Muscle of back (tissue), 13 donors: ENCODE data around the gene EIF5A2. TPM values are rescaled to one million over a fixed set of nuclear protein-coding genes. Genes with fewer than 3 reads are reported as not detected.
"Not testable (repeated sequence)": the region's sequence is repeated elsewhere in the genome, so short reads cannot be mapped to it uniquely, and the experiment has no call there.

Source experiments
- DNase-seq, 3 donors: peaks; one replicate each; pipeline versions ENCODE4 v3.0.0 to v3.0.0-alpha.2; 2013
- long read RNA-seq, 9 donors: transcript quantifications; one replicate each; lab custom pipeline, GENCODE V29; 2026
- polyA plus RNA-seq, 10 donors: library from polyadenylated mRNA; unstranded; fragments of 120-200 nt; gene quantifications; one replicate each; pipeline ENCODE4 v1.2.1, GENCODE V29; 2013; ENCODE audit not compliant: insufficient read length in 10 of 10

The EIF5A2 gene
- polyA plus RNA-seq, result 1 to 10 TPM; 3.8 to 6.7 (median 4.8) TPM
- long read RNA-seq, donor 1, result 0 reads
- long read RNA-seq, donor 2, full-length matches to known transcripts, result 2 of 2 reads
- long read RNA-seq, donor 2, partial matches to known transcripts, result 0 of 2 reads
- long read RNA-seq, donor 2, other reads (novel, unspliced or antisense), result 0 of 2 reads
- long read RNA-seq, donor 3, result 0 reads
- long read RNA-seq, donor 4, result 0 reads
- long read RNA-seq, donor 5, full-length matches to known transcripts, result 4 of 4 reads
- long read RNA-seq, donor 5, partial matches to known transcripts, result 0 of 4 reads
- long read RNA-seq, donor 5, other reads (novel, unspliced or antisense), result 0 of 4 reads
- long read RNA-seq, donor 6, full-length matches to known transcripts, result 2 of 2 reads
- long read RNA-seq, donor 6, partial matches to known transcripts, result 0 of 2 reads
- long read RNA-seq, donor 6, other reads (novel, unspliced or antisense), result 0 of 2 reads
- long read RNA-seq, donor 7, result 0 reads
- long read RNA-seq, donor 8, full-length matches to known transcripts, result 3 of 3 reads
- long read RNA-seq, donor 8, partial matches to known transcripts, result 0 of 3 reads
- long read RNA-seq, donor 8, other reads (novel, unspliced or antisense), result 0 of 3 reads
- long read RNA-seq, donor 9, result 0 reads

DNA sequence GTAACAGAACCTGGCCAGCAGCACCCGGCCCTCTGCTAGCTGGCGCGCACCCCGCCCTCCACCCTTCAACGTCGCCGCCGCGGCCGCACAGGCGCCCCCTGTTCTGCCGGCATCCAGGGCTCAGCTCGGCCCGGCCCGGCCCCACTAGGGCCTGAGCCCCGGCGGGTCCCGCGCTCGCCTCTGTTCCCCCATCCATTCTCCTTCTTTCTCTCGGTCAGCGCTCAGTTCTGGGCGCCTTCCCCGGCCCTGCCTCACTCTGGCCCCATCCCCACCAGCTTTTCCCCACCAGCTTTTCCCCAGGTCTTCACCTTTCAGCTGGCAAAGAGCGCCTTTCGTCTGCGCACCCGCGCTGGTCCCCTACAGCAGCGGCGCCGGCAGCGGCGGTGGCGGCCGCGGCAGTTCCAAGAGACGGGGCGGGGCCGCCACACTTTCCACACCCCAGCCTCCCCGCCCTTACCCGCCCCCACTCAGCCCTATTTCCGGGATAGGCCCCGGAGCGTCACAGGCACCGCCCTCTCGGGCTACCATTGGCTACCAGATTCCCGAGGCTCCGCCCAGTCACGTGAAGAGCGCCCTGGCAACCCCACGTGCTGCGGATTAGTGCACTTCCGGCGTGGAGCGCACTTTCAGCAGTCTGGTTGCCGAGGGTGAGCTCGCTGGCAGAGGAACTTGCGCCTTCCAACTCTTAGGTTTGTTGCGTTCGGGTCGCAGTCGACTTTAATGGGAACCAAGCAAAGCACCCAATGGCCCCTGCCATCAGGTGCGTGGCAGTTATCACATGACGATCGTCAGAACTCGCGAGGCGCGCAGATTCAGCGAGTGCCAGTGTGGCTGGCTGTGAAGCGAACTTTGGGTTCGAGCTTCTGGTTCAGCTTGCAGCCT is at the start of gene EIF5A2:
EIF5A2 (minus strand) TSS at position 403 of the 882 bp plus-strand sequence. CDS start 831 bp downstream, outside the sequence.
- DNase-seq, result peak; percentile 93 to 96 (median 94)

DNA sequence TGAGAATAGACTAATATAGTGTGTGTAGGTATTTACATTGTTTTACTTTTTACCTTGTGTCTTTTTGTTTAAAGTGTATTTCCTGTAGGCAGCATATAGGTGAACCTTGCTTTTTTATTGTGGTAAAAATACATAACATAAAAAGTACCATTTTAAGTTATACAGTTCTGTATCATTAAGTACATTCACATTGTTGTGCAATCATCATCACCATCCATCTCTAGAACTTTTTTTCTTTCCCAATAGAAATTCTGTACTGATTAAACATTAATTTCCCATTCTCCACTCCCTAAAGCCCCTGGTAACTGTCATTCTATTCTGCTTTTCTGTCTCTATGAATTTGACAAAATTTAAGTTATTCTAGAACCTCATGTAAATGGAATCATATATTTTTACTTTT is 48.2 kb upstream of the EIF5A2 start:
- DNase-seq, result no peak

DNA sequence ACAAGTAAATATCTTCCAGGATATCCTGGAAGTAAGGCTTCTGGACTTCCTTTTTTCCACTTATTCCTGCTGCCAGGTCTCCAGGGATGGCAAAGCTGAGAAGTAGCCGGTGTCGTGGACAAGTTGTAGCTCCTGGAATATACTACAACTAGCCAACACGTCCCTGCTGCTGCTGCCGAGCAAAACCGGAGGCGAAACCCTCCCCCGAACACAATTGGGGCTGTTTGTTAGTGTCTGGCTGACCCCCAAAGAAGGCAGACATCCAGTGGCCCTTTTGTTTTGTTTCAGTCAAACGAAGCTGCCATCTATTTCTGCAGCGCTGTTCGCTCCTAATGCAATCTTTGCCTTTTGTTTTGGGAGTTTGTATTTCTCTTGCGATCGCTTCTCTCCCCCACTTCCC is 45.3 kb upstream of the EIF5A2 start:
- no peak for DNase-seq

DNA sequence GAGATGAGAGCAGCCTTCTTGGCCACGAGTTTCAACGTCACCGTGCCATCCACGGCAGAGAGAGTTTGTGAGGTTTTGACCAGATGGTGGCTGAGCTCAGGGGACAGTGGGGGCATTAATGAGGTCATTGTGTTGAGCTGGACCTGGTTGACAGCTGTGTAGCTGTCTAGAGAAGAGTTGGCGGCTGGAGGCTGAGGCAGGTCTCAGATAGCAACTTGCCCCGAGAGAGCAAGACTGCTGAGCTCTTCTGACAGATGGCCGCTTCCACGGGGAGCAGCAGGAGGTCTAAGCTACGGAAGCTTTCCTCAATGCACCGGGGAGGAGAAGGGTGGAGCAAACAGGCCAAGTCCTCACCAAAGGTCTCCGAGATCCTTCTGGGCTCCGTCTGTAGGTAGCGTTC is 44.8 kb upstream of the EIF5A2 start:
- DNase-seq, result no peak

DNA sequence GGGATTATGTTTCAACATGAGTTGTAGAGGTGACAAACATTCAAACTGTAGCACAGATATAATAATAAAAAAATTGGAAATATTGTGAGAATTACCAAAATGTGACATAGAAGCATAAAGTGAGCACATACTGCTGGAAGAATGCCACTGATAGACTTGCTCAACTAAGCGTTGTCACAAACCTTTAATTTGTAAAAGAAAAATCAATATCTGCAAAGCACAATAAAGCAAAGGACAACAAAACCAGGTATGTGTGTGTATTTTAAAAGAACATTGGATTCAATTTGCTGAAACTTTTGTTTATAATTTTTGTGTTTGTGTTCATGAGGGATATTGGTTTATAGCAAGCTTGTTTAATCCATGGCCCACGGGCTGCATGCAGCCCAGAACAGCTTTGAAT is 40.8 kb upstream of the EIF5A2 start:
- no peak for DNase-seq

DNA sequence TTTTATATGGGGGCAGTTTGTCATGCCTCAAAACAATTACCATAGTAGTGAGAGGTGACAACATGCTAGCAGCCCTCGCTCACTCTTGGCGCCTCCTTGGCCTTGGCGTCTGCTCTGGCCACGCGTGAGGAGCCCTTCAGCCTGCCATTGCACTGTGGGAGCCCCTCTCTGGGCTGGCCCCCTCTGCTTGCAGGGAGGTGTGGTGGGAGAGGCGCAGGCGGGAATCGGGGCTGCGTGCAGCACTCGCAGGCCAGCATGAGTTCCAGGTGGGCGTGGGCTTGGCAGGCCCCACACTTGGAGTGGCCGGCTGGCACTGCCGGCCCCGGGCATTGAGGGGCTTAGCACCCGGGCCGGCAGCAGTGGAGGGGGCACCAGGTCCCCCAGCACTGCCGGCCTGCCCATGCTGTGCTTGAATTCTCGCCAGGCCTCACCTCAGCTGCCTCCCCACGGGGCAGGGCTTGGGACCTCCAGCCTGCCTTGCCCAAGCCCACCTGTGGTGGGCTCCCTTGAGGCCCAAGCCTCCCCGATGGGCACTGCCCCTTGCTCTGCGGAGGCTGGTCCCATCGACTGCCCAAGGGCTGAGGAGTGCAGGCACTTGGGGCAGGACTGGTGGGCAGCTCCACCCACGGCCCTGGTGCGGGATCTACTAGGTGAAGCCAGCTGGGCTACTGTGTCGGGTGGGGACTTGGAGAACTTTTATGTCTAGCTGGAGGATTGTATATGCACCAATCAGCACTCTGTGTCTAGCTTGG is 38.8 kb upstream of the EIF5A2 start:
- no peak for DNase-seq

DNA sequence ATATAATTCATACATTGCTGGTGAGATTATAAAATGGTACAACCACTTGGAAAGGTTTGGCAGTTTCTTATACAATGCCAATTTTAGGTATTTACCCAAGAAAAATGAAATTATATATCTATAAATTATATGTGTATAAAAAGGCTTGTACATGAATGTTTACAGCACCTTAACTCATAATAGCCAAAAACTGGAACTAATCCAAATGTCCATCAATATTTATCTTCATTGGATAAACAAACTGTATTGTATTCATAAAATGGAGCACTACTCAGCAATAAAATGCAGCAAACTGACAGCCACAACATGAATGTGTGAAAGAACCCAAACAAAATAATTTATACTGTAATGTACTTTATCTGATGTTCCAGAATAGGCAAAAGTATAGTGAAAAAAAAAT is 33.6 kb upstream of the EIF5A2 start:
- no peak for DNase-seq

DNA sequence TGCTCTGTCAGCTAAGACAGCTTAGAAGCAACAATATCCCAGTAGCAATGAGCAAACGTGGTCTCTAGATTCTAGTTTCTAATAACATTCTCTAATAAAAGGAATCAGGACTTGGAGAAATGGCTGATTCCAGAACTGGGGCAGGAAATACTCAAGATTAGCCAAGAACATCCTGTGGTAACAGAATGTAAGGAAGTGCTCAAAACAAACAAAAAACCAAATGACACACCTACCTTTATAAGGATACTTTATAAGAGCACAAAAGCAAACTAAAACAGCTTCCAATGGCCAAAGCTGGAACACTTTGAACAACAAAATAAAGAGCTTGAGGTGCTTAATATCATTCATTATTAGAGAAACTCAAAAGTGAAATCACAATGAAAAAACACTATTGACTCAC is 33.1 kb upstream of the EIF5A2 start:
- no peak for DNase-seq

DNA sequence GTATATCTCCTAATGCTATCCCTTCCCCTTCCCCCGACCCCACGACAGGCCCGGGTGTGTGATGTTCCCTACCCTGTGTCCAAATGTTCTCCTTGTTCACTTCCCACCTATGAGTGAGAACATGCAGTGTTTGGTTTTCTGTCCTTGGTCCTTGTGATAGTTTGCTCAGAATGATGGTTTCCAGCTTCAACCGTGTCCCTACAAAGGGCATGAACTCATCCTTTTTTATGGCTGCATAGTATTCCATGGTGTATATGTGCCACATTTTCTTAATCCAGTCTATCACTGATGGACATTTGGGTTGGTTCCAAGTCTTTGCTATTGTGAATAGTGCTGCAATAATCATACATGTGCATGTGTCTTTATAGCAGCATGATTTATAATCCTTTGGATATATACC is 24.6 kb upstream of the EIF5A2 start:
- not testable (repeated sequence) for DNase-seq

DNA sequence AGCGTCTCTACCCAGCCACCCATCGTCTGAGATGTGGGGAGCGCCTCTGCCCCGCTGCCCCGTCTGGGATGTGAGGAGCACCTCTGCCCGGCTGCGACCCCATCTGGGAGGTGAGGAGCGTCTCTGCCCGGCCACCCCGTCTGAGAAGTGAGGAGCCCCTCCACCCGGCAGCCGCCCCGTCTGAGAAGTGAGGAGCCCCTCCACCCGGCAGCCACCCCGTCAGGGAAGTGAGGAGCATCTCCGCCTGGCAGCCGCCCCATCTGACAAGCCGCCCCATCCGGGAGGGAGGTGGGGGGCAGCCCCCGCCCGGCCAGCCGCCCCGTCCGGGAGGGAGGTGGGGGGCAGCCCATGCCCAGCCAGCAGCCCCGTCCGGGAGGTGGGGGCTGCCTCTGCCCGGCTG is 15.1 kb upstream of the EIF5A2 start:
- not testable (repeated sequence) for DNase-seq

DNA sequence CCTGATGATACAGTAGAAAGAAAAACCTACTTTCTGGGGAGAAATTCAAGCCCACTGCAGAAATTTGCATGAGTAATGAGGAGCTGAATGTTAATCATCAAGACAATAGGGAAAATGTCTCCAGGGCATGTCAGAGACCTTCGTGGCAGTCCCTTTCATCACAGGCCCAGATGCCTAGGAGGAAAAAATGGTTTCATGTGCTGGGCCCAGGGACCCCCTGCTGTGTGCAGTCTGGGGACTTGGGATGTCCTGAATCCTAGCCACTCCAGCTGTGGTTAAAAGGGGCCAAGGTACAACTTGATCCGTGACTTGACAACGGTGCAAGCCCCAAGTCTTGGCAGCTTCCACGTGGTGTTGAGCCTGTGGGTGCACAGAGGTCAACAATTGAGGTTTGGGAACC is 10.3 kb upstream of the EIF5A2 start:
- DNase-seq, result no peak

DNA sequence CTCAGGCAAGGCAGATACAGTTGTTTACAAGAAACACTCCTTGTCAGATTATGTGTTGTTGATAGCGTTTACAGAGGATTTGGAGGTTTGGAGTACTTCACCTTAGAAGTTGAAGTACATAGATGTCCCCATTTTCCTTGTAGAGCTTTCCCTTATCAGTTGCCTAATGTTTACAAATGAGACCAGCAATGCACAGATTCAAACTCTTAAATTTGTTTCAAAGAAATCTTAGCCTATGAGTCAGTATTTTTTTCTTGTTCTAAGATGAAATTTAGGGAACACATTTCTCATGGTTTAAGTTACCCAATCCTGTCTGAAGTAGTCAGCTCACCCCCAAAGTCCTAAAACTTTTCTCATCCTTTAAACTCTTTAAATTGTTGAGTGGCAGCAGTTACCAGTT is 6.3 kb upstream of the EIF5A2 start:
- DNase-seq, result no peak

DNA sequence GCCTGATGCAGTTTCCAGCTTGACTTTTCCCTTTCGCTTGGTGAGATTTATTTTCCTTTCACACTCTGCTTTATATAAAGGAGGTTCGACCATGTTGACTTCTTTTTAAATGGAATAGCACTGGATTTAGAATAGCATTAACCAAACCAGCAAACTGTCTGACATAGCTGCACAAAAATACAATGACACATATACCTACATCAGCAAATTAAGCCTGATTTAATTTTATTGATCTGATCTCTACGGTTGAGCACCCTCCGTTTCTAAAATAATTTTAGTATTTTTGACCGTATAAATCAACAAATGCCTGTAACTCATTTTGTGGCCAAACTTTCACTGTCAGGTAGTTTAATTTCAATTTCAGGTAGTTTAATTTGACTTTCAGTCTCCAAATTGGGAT is 5.8 kb upstream of the EIF5A2 start:
- DNase-seq, result no peak

DNA sequence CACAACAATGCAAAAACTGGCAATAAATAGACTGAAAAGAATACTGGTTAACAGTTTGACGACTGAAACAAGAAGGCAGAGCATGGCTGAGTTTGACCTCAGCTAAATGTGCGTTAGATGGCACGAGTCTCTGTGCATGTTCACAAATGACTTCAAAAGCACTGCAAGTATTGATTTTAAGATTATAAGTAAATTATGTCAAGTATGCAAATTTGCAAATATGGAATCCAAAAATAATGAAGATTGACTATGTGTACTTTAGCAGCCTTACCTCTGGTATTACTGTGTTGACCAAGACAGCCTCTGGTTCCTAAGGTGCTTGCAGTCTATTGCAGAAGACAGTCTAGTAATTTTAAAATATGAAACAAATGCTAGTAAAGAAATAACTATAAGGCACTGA is 2.6 kb upstream of the EIF5A2 start:
- DNase-seq, result no peak

DNA sequence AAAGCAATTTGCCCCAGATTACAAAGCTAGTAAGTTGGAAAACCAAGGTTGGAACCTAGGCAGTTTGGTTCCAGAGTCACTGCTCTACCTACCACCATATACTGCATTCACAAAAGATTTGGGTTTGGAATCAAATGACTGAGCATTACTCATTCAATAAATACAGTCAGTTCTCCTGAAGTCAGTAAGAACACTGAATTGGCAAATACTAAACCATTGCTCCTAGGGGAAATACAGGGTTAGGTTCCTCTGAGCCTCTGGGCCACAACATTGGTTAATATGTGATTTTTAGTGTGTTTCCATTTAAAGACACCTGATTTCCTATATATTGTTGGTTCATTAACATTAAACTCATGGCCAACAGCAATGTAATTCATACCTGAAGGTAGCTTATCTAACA is 2.1 kb upstream of the EIF5A2 start:
- DNase-seq, result no peak

DNA sequence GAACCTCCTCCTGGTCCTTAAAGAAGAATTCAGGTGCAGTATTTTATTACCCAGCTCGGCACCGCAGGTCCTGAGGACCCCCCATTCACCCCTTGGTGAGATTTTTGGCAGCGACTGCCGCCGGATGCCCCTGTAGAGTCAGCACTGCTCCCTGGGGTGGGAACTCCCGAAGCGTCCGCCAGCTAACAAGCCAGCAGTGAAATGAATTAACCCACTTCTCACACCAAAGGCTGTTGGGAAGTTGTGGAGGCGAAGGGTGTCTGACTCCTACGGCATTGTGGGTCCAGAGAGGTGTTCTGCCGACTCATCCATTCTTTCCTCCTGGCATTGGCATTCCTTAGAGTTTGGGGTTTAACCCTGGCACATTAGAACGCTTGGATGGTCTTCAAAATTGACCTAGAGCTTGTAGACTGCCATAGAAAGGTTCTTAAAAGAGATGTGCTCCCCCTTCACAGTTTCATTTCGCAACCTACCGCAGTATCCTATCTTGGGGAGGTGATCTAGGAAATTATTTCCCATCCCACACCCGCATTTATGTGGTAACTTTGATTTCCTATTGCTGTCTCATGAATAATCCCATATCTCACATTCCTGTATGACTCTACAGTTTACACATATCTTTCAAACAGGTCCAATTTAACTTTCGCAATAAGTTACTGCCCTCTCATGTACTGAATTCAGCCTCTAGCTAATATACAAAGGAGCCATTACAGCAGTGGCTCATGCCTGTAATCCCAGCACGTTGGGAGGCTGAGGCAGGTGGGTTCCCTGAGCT is 879 bp upstream of the EIF5A2 start:
- DNase-seq, result peak in 2 of 3 donors; percentile 32 to 80

DNA sequence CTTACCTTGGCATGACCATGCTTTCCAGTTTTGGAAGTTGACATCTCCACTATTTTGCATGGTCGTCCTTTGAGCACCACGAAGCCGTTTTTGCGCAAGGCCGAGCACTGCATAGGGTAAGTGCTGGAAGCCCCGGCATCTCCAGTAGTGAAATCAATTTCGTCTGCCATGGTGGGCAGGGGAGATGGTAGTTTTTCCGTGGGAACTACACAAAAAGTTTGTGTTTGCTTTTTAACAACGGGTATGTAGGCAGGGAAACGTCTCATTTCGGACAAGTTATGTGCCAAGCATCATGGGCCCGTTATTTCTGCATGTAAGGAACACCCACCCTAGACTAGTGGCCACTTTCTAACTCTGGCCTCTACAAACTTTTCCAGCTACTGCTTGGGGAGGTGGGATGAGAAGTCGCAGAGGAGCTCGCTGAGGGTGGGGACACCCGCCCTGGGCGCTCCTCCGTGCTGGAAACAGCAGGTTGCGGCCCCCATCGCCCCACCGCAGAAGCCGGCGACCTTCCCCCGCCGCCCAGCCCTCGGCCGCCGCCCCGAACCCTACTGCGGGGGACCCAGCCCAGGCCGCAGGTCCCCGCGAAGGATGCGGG is 701 bp downstream of the EIF5A2 start:
- DNase-seq, result no peak

DNA sequence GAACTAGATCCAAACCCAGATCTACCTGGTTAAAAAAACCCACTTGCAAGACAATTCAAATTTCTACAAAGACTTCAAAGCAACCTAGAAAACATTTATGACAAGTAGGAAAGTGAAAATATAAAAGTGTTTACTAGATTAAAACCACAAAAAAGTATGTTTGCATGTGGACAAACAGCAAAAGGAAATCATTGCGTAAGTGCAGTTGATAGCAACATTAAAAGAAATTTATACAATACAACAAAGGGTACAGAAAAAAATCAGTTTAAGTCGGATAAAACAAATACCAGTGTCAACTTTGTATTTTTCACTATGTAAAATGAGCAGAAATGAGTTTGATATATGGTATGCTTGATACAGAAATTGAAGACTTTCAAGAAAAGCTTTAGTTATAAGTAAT is 2.6 kb downstream of the EIF5A2 start:
- no peak for DNase-seq

DNA sequence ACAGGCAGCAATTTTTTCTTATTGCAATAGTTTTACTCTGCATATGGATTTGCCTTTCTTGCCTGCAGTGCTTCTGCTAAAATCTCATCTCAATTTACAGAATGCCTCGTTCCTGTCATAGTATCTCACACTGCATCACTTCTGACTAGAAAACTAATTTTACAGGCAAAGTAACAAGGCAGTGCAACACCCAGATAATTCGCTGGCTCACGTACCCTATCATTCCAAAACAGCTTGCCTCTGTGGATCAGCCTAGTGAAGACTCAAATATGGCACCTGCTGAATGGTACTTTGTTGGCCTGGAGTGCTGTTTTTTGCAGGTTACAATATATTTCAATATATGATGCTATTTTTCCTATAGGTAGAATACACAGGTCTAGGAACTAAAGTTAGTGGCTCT is 5.3 kb downstream of the EIF5A2 start:
- DNase-seq, result no peak

DNA sequence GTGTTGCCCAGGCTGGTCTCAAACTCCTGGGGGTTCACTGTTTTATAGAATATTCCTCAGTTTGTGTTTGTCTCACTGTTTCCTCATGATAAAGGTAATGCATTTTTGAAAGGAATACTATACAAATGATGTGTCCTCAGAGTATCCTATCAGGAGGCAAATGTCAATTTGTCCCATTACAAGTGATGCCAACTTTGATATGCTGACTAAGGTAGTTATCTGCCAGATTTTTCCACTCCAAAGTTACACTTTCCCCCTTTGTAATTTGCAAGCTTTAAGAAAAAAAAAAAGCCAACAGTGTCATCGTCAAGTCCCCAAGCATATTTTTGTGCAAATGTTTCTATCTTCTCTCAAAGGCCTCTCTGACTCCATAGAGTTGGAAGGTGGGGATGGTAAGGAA is 9.0 kb downstream of the EIF5A2 start:
- no peak for DNase-seq

DNA sequence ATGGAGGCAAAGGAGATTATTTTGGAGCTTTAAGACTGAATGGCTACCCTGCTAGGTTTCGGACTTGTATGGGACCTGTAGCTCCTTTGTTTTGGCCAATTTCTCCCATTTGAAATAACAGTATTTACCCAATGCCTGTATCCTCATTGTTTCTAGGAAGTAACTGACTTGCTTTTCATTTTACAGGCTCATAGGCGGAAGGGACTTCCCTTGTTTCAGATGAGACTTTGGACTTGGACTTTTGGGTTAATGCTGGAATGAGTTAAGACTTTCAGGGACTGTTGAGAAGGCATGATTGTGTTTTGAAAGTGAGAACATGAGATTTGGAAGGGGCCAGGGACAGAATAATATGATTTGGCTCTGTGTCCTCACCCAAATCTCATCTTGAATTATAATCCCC is 10.5 kb downstream of the EIF5A2 start:
- no peak for DNase-seq
